ENCODE data around the gene CHADL. TPM values are rescaled to one million over a fixed set of nuclear protein-coding genes. Genes with fewer than 3 reads are reported as not detected.

The CHADL gene
- total and polyA plus RNA-seq, 2 experiments from 2014 or later = 1.6 TPM; not detected in 1

DNA sequence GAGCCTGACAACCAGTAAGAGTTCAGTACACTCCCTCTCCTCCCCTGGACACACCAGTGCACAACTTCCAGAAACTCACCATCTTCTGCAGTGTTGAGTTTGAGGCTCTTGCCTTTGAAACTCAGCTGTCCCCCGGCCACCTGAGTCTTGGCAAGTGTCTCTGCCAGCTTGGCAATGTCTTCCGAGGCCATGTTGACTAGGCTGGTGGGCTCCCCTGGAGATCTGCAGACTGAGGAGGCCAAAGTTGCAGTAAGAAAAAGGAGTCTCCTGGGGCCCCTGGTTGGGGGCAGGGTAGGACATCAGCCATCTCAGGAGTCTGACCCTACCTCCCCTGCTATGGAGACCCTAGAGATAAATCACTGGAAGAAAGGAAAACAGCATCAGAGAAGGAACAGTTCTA lies 40.1 kb upstream of the CHADL start:
- peaks cover 10% of the 10 kb centered on the region for H3K4me1 ChIP-seq (ENCODE audit: insufficient read depth)
- no peaks in the 10 kb centered on the region for H3K27me3 ChIP-seq (ENCODE audit: insufficient read depth)
- H3K36me3 ChIP-seq (ENCODE audit: insufficient read depth) = peaks cover 75% of the 10 kb centered on the region
- peaks cover 73% of the 10 kb centered on the region for H3K79me2 ChIP-seq (replicated peaks; ENCODE audit: insufficient read depth)
- Mint-ChIP-seq H3K9me3 (no peaks in the 10 kb centered on the region), H3K36me3 (ENCODE audit: low read depth) (peaks cover 84% of the 10 kb centered on the region), H3K27ac (peak overlapping the region; percentile 40; the same call in 1 of the 2 replicates), H3K4me3 (no peak overlapping the region), H3K27me3 (ENCODE audit: insufficient read depth, low read depth, poor library complexity) (no peaks in the 10 kb centered on the region), H3K4me1 (peaks cover 17% of the 10 kb centered on the region)
- no peak for ATAC-seq
- no peak for DNase-seq (ENCODE audit: low spot score)
- TF ChIP-seq NANOG (IDR thresholded peaks at IDR 0.05; ENCODE audit: borderline replicate concordance) (no peak), ZNF114 (CRISPR knock-in tag; IDR thresholded peaks at IDR 0.05) (no peak)
- H3K4me2 ChIP-seq = no peak overlapping the region
- H3K9me2 ChIP-seq (ENCODE audit: insufficient read depth) = no peaks in the 10 kb centered on the region
- peak overlapping the region; percentile 45; the same call in 1 of the 2 replicates for H3K27ac ChIP-seq (ENCODE audit: low read depth)
- H2AFZ ChIP-seq = no peak overlapping the region
- peaks cover 19% of the 10 kb centered on the region for H3F3A ChIP-seq (replicated peaks; ENCODE audit: low read depth)
- H4K20me1 ChIP-seq (replicated peaks; ENCODE audit: insufficient read depth) = peaks cover 63% of the 10 kb centered on the region
- no peak overlapping the region for H3K4me3 ChIP-seq

- Mint-ChIP-seq H3K27me3 (ENCODE audit: insufficient read depth, low read depth, poor library complexity) (no peaks in the 10 kb centered on the region), H3K4me1 (peaks cover 15% of the 10 kb centered on the region), H3K4me3 (no peak overlapping the region), H3K9me3 (no peaks in the 10 kb centered on the region), H3K36me3 (ENCODE audit: low read depth) (peaks cover 89% of the 10 kb centered on the region), H3K27ac (no peak overlapping the region)
- no peak for TF ChIP-seq EZH2phosphoT487 (IDR thresholded peaks at IDR 0.05; ENCODE audit: unreplicated experiment)
- no peak for TF ChIP-seq STAT1 (IDR thresholded peaks at IDR 0.05; ENCODE audit: unreplicated experiment)
- no peak for TF ChIP-seq JUNB (IDR thresholded peaks at IDR 0.05; ENCODE audit: unreplicated experiment)
- TF ChIP-seq ZNF114 (CRISPR knock-in tag; IDR thresholded peaks at IDR 0.05) = no peak
- no peak for TF ChIP-seq ETS1 (IDR thresholded peaks at IDR 0.05)
- Histone ChIP-seq H4K20me1 (replicated peaks; ENCODE audit: insufficient read depth) (peaks cover 59% of the 10 kb centered on the region), H3K4me2 (no peak overlapping the region), H3K79me2 (replicated peaks; ENCODE audit: insufficient read depth) (peaks cover 66% of the 10 kb centered on the region), H3K36me3 (ENCODE audit: insufficient read depth) (peaks cover 79% of the 10 kb centered on the region), H3K9me2 (ENCODE audit: insufficient read depth) (no peaks in the 10 kb centered on the region), H3K4me1 (ENCODE audit: insufficient read depth) (peaks cover 8% of the 10 kb centered on the region), H2AFZ (no peak overlapping the region), H3K27ac (ENCODE audit: low read depth) (peak overlapping the region; percentile 78; the same call in 1 of the 2 replicates), H3K27me3 (ENCODE audit: insufficient read depth) (no peaks in the 10 kb centered on the region), H3F3A (replicated peaks; ENCODE audit: low read depth) (peaks cover 21% of the 10 kb centered on the region), H3K4me3 (no peak overlapping the region)
- DNase-seq (ENCODE audit: low spot score) = no peak
- no peak for ATAC-seq
Observed at GRCh38 chr22:41280065-41280464, 39.3 kb upstream of the CHADL start.

DNA sequence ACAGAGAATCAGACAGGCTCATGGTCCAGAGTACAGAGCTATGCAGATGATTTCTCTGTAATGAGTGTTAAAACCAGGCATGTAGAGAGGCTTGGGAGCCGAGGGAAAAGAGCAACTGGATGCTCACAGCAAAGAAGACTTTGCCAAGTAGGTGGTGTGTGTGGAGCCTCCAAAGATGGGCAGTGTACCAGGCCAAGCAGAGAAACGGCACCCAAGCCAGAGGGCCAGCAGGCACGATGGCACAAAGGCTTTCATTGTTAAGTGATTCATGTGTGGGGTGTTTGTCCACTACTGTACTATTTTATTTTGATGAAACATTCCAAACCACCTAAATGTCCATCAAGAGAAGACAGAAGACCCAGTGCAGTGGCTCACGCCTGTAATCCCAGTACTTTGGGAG lies 34.1 kb upstream of the CHADL start:
- H3K36me3 Mint-ChIP-seq (ENCODE audit: low read depth) = peaks cover 84% of the 10 kb centered on the region
- no peak overlapping the region for H3K4me3 Mint-ChIP-seq
- H3K9me2 ChIP-seq (ENCODE audit: insufficient read depth) = no peaks in the 10 kb centered on the region
- no peaks in the 10 kb centered on the region for H3K27me3 ChIP-seq (ENCODE audit: insufficient read depth)
- no peak overlapping the region for H3K4me3 ChIP-seq
- peaks cover 83% of the 10 kb centered on the region for H3K36me3 ChIP-seq (ENCODE audit: insufficient read depth)
- H3K4me1 ChIP-seq (ENCODE audit: insufficient read depth) = no peaks in the 10 kb centered on the region
- H3K9me3 Mint-ChIP-seq = no peaks in the 10 kb centered on the region
- H3K27me3 Mint-ChIP-seq (ENCODE audit: insufficient read depth, low read depth, poor library complexity) = peaks cover 8% of the 10 kb centered on the region
- H3F3A ChIP-seq (replicated peaks; ENCODE audit: low read depth) = 0 out of 2 replicates have a peak, but pooled peaks cover 20% of the 10 kb centered on the region
- no peak overlapping the region for H3K27ac ChIP-seq (ENCODE audit: low read depth)
- ATAC-seq (no peak), DNase-seq (ENCODE audit: low spot score) (no peak)
- no peak overlapping the region; the same call in 1 of the 2 replicates for H3K27ac Mint-ChIP-seq
- H3K4me2 ChIP-seq = no peak overlapping the region
- peaks cover 27% of the 10 kb centered on the region for H4K20me1 ChIP-seq (replicated peaks; ENCODE audit: insufficient read depth)
- no peak overlapping the region for H2AFZ ChIP-seq
- peaks cover 23% of the 10 kb centered on the region for H3K79me2 ChIP-seq (replicated peaks; ENCODE audit: insufficient read depth)
- no peaks in the 10 kb centered on the region; the same call in 2 of the 3 replicates for H3K4me1 Mint-ChIP-seq
- no peak for TF ChIP-seq ETS1 (IDR thresholded peaks at IDR 0.05)
- no peak for TF ChIP-seq NANOG (IDR thresholded peaks at IDR 0.05; ENCODE audit: borderline replicate concordance)
- TF ChIP-seq ZNF462 (CRISPR knock-in tag; IDR thresholded peaks at IDR 0.05) = no peak
- TF ChIP-seq JUNB (IDR thresholded peaks at IDR 0.05; ENCODE audit: unreplicated experiment) = no peak
- no peak for TF ChIP-seq POLR2AphosphoS5 (IDR thresholded peaks at IDR 0.05; ENCODE audit: low read depth)
- TF ChIP-seq ZNF114 (CRISPR knock-in tag; IDR thresholded peaks at IDR 0.05) = no peak
